ENCODE measurements around the gene ADGRV1. TPM values are rescaled to one million over a fixed set of nuclear protein-coding genes. Genes with fewer than 3 reads are reported as not detected.

ADGRV1 gene
- total RNA-seq, 1 donor from 2014 or later, result 10.0 TPM

GRCh38 chr5:90696153-90696552 lies 137.6 kb downstream of the ADGRV1 start:
- no peaks in the 10 kb centered on the region for H3K79me2 ChIP-seq (ENCODE audit: insufficient read depth, low read length)
- no peak for DNase-seq (ENCODE audit: low read depth)
- no peaks in the 10 kb centered on the region for H4K20me1 ChIP-seq (ENCODE audit: insufficient read depth, low read length)
- H3K4me1 ChIP-seq (ENCODE audit: insufficient read depth, low read length), result no peaks in the 10 kb centered on the region
- no peak for TF ChIP-seq EZH2 (IDR thresholded peaks at IDR 0.05; ENCODE audit: insufficient read depth, low read length)
- no peak for TF ChIP-seq CTCF (IDR thresholded peaks at IDR 0.05; ENCODE audit: insufficient read depth, low read depth, low read length)
- no peak overlapping the region for H3K27ac ChIP-seq (ENCODE audit: low read depth, low read length)
- Mint-ChIP-seq H3K27me3 (ENCODE audit: low read depth, unreplicated experiment) (no peaks in the 10 kb centered on the region), H3K4me1 (ENCODE audit: low read depth, unreplicated experiment) (no peaks in the 10 kb centered on the region), H3K36me3 (ENCODE audit: low read depth, unreplicated experiment) (no peaks in the 10 kb centered on the region), H3K4me3 (ENCODE audit: unreplicated experiment) (no peak overlapping the region), H3K27ac (ENCODE audit: unreplicated experiment) (no peak overlapping the region), H3K9me3 (ENCODE audit: unreplicated experiment) (no peaks in the 10 kb centered on the region)
- no peak overlapping the region for H2AFZ ChIP-seq (ENCODE audit: low read depth, low read length)
- H3K9ac ChIP-seq (ENCODE audit: low read length), result no peak overlapping the region
- H3K4me3 ChIP-seq (ENCODE audit: insufficient read depth, low read depth, low read length), result no peak overlapping the region
- FAIRE-seq, result no peak
- no peaks in the 10 kb centered on the region for H3K9me3 ChIP-seq (ENCODE audit: insufficient read depth, low read depth, low read length)
- H3K4me2 ChIP-seq (ENCODE audit: low read length), result no peak overlapping the region
- H3K27me3 ChIP-seq (ENCODE audit: insufficient read depth, low read length), result no peaks in the 10 kb centered on the region
- H3K36me3 ChIP-seq (ENCODE audit: insufficient read depth, low read length), result no peaks in the 10 kb centered on the region

- Mint-ChIP-seq H3K4me3 (ENCODE audit: unreplicated experiment) (no peak overlapping the region), H3K27ac (ENCODE audit: unreplicated experiment) (no peak overlapping the region), H3K4me1 (ENCODE audit: low read depth, unreplicated experiment) (no peaks in the 10 kb centered on the region), H3K36me3 (ENCODE audit: low read depth, unreplicated experiment) (no peaks in the 10 kb centered on the region), H3K9me3 (ENCODE audit: unreplicated experiment) (no peaks in the 10 kb centered on the region), H3K27me3 (ENCODE audit: low read depth, unreplicated experiment) (no peaks in the 10 kb centered on the region)
- Histone ChIP-seq H3K27me3 (ENCODE audit: insufficient read depth, low read length) (no peaks in the 10 kb centered on the region), H3K79me2 (ENCODE audit: insufficient read depth, low read length) (no peaks in the 10 kb centered on the region), H3K4me1 (ENCODE audit: insufficient read depth, low read length) (no peaks in the 10 kb centered on the region), H3K9ac (ENCODE audit: low read length) (no peak overlapping the region), H3K4me3 (ENCODE audit: insufficient read depth, low read depth, low read length) (no peak overlapping the region), H3K27ac (ENCODE audit: low read depth, low read length) (no peak overlapping the region), H3K4me2 (ENCODE audit: low read length) (no peak overlapping the region), H3K36me3 (ENCODE audit: insufficient read depth, low read length) (no peaks in the 10 kb centered on the region), H3K9me3 (ENCODE audit: insufficient read depth, low read depth, low read length) (no peaks in the 10 kb centered on the region), H2AFZ (ENCODE audit: low read depth, low read length) (no peak overlapping the region), H4K20me1 (ENCODE audit: insufficient read depth, low read length) (no peaks in the 10 kb centered on the region)
- no peak for FAIRE-seq
- DNase-seq (ENCODE audit: low read depth), result no peak
- TF ChIP-seq EZH2 (IDR thresholded peaks at IDR 0.05; ENCODE audit: insufficient read depth, low read length), result no peak
- no peak for TF ChIP-seq CTCF (IDR thresholded peaks at IDR 0.05; ENCODE audit: insufficient read depth, low read depth, low read length)
These were observed 141.7 kb downstream of the ADGRV1 start for GRCh38 chr5:90700299-90700698.

- Histone ChIP-seq H3K9ac (ENCODE audit: low read length) (no peak overlapping the region), H3K36me3 (ENCODE audit: insufficient read depth, low read length) (no peaks in the 10 kb centered on the region), H3K4me2 (ENCODE audit: low read length) (no peak overlapping the region), H3K9me3 (ENCODE audit: insufficient read depth, low read depth, low read length) (no peaks in the 10 kb centered on the region), H3K27ac (ENCODE audit: low read depth, low read length) (no peak overlapping the region), H4K20me1 (ENCODE audit: insufficient read depth, low read length) (no peaks in the 10 kb centered on the region), H3K79me2 (ENCODE audit: insufficient read depth, low read length) (no peaks in the 10 kb centered on the region), H3K4me3 (ENCODE audit: insufficient read depth, low read depth, low read length) (no peak overlapping the region), H2AFZ (ENCODE audit: low read depth, low read length) (no peak overlapping the region), H3K27me3 (ENCODE audit: insufficient read depth, low read length) (no peaks in the 10 kb centered on the region), H3K4me1 (ENCODE audit: insufficient read depth, low read length) (no peaks in the 10 kb centered on the region)
- Mint-ChIP-seq H3K27me3 (ENCODE audit: low read depth, unreplicated experiment) (no peaks in the 10 kb centered on the region), H3K27ac (ENCODE audit: unreplicated experiment) (no peak overlapping the region), H3K9me3 (ENCODE audit: unreplicated experiment) (no peaks in the 10 kb centered on the region), H3K4me3 (ENCODE audit: unreplicated experiment) (no peak overlapping the region), H3K4me1 (ENCODE audit: low read depth, unreplicated experiment) (peaks cover 2% of the 10 kb centered on the region), H3K36me3 (ENCODE audit: low read depth, unreplicated experiment) (no peaks in the 10 kb centered on the region)
- DNase-seq (ENCODE audit: low read depth) (no peak), FAIRE-seq (no peak)
- TF ChIP-seq CTCF (IDR thresholded peaks at IDR 0.05; ENCODE audit: insufficient read depth, low read depth, low read length) (no peak), EZH2 (IDR thresholded peaks at IDR 0.05; ENCODE audit: insufficient read depth, low read length) (no peak)
These were observed 145.3 kb downstream of the ADGRV1 start for GRCh38 chr5:90703932-90704331.
